Suprapubic skin (tissue), 3 donors: Measurements from ENCODE around the gene TAGLN3.

Experiments
- POLR2A ChIP-seq, 2 donors: fragments of 450-650 bp; IDR thresholded peaks; one replicate each; pipeline ENCODE4 v1.6.1; 2017; ENCODE audit warnings: antibody characterized with exemption in 2 of 2, mild to moderate bottlenecking in 2 of 2, moderate library complexity in 2 of 2
- TF ChIP-seq, protein P1 (sequence below), 2 donors: fragments of 200-600 bp in 1 of 2; fragments of 450-650 bp in 1 of 2; sonication (generic) in 1 of 2; IDR thresholded peaks; one replicate each; pipeline ENCODE4 v1.5.1; 2016 to 2019; ENCODE audit warnings: antibody characterized with exemption in 2 of 2, mild to moderate bottlenecking in 1 of 2, moderate library complexity in 1 of 2

DNA sequence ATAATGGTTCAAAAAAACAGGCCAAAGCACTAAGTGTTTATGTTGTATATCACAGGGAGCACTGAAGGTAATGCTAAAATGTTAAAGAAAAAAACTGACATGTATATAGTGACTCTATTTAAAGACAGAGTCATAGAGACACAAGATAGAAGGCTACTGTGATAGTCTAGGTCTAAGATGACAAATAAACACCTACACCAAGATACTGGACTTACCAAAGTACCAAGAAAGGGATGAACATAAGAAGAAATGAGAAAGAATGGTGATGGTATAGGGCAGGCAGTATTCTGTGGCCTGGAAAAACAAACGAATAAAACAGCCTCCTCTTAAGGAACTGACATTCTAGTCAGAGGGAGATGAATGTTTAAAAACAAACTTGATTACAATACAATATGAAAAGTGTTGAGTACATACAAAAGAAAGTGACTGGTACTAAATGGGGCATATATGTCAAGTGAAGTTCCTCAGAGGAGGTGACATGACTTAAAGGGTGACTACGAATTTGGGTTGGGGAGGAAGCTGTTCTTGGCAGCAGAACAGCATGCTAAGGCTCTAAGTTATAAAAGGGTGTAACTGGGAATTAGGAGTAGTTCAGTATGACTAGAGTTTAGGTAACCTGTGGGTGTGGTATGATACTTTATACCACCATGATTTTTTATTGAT lies 14.0 kb upstream of the TAGLN3 start:
- TF ChIP-seq, protein P1, sequence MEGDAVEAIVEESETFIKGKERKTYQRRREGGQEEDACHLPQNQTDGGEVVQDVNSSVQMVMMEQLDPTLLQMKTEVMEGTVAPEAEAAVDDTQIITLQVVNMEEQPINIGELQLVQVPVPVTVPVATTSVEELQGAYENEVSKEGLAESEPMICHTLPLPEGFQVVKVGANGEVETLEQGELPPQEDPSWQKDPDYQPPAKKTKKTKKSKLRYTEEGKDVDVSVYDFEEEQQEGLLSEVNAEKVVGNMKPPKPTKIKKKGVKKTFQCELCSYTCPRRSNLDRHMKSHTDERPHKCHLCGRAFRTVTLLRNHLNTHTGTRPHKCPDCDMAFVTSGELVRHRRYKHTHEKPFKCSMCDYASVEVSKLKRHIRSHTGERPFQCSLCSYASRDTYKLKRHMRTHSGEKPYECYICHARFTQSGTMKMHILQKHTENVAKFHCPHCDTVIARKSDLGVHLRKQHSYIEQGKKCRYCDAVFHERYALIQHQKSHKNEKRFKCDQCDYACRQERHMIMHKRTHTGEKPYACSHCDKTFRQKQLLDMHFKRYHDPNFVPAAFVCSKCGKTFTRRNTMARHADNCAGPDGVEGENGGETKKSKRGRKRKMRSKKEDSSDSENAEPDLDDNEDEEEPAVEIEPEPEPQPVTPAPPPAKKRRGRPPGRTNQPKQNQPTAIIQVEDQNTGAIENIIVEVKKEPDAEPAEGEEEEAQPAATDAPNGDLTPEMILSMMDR (IDR thresholded peaks at IDR 0.05) = no peak
- no peak for TF ChIP-seq POLR2A (IDR thresholded peaks at IDR 0.05)
